Stimulated activated CD8-positive, alpha-beta memory T cell treated with anti-CD3 and anti-CD28 coated beads, Interleukin-7, amount 100 ng/mL, for 48 hours (primary cell): Measurements from ENCODE around the gene CTIF.

Experiments used
- DNase-seq, 2 donors: peaks; one replicate each; pipeline ENCODE4 v3.0.0-alpha.2; 2020; ENCODE audit warnings: low read depth in 1 of 2; ENCODE audit errors: extremely low read depth in 1 of 2

The CTIF gene

DNA sequence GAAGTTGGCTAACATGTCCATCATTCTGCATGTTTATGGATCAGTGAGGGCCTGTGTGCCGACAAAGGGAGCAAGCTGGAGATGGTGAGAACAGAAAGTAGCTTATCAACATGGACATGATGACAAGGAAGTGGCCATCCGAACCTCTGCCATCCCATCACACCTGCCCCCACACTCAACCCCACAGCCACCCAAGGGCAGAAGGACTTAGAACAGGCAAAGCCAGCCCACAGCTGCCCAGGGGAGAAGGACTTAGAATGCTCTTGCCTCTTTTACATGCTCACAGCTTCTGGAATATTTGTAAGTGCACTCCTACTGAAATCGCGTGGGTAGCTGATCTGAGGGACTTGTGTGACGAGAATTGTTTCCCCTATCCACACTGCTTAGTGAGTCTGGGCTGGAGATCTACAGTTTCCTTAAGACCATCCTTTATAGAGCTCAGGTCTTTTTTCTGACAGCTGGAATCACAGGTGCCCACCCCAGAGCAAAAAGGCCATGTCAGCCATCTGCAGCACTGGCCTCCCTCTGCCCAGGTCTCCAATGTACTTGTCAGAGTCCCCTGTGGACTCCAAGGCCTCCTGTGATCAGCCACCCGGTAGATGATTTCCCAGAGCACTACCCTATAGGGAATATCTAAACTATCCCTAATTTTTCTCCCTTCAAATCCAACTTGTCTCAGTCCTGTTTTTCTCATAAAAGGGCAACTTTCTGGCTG, 257.8 kb downstream of the CTIF start:
- DNase-seq, result no peak

DNA sequence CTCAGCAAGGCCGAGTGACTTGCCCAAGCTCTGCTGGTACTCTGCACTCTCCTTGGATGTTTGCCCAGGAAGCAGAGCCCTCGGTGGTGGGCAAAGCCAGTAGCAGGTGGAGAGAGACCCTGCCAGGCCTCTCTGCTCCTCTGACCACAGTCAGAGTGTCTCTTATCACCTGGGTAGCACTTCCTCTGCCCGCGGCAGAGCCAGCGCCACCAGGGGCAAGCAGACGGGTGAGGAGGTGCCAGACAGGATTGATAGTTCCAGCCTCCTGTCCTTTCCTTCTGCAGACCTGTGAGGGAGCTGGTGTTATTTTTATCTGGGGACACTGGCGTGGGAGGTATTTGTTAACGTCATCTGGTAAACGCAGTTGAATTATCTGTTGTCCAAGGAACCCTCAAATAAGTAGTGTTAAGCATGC, 259.0 kb downstream of the CTIF start:
- DNase-seq, result no peak

DNA sequence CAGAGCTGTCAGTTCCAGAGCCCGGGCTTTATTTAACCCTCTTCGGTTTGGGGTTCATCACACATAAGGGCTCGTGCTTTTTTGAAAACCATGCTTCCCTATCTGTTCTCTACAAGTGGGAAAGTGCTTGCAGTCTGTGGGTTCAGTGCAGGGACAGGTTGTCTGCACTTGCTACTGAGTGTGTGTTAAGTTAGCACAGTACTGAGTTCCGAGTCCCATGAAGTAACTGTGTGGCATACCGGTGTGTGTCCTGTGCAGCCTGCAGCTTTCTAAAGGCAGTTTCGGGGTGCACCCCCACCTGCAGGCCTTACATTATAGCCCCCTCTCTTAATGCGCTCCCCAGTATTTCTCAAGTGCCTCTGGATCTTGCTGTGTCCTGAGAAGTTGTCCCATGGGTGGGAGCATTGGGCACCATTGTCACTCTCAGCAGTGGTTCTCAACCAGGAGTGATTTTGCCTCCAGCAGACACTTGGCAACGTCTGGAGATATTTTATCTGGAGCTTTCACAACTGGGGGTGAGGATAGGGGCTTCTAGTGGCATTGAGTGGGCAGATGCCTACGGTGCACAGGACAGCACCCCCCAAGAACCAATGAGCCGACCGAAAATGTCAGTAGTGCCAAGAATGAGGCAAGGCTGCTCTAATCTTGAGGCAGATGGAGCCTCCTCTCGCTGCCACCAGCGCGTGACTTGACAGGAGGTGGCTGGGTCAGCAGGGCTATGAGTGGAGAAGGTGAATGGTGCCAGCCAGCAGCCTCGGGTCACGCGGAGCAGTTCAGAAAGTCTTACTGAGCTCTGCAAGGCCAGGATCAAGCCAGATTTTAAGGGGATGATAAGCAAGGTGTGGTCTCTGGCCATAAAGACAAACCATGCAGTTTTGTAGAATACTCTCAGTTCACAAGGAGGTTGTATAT, 259.8 kb downstream of the CTIF start:
- DNase-seq, result no peak

DNA sequence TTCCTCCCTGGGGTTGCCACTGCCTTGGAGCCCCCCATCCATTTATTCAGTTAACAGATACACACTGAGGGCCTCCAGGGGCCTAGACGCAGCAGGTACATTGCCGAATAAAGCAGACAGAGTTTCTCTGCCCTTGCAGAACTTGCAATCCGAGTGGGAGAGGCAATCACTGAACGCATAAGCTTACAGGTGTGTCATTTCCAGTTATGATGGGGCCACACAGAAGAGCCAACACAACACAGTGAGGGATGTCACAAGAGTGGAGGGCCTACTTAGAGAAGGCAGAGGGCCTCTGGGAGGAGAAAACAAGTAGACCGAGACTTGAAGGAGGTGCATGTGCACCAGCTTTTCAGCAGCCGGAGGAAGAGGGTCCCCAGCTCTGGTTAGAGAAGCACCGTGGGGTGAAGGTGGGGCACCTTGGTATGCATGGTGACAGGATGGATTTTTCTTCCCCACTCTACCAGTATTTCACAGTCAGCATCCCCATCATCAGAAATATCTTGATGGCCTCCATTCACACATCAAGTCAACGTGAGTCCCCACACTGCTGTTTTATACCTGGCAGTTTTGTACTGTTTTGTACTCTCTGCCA, 261.0 kb downstream of the CTIF start:
- no peak for DNase-seq

DNA sequence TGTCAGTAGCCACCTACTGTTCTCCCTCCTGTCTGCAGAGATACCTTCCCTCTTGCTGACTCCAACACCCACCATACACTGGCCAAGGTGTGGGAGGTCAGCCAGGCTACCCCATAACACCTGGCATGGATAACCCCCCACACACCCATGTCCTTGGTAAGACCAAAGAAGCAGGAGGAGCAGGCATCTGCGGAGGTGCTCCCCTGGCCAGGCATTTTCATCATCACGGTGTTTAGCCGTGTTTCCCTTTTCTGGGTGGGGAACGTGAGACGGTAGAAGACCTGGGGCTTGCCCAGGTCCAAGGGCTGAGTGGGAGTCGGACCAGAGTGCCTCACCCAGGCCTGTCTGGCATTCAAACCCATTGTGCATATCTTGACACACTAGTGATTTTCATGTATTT, 261.6 kb downstream of the CTIF start:
- no peak for DNase-seq

DNA sequence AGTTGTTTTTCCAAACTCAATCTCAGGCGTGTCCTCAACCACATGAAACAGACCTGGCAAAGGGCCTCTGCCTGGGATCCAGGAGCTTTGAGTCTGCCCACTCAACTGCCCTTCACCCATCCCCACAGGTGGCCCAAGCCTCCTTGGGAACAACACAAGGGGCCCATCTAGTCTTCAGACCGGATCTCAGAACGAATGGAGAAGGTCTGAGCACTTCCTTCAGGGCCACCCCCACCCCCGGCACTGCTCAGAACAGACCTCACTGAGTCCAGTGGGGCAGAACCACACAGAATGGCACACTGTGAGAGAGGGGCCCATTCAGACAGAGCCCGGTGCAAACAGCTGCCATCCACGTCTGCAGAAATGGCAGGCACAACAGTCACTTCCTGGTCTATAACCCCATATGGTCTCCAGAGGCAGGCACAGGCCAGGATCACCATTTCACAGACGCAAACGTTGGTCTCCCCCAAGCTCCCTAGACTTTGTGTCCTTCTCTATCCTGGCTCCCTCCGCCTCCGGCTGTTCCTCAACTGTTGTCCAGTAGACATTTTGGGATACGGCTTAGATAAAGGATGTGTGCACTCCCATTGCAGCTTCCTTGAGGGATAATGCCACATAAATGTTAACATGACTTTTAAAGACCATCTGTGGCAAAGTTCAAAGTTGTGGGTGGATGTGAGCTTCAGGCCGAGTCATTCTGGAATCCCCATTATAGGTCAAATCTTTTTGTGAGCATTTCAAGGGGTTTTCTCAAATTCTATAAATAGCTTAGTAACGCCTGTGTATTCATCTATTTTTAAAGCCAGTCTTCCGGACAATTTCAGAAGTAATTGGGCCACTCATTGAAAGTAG, 262.3 kb downstream of the CTIF start:
- DNase-seq, result no peak

DNA sequence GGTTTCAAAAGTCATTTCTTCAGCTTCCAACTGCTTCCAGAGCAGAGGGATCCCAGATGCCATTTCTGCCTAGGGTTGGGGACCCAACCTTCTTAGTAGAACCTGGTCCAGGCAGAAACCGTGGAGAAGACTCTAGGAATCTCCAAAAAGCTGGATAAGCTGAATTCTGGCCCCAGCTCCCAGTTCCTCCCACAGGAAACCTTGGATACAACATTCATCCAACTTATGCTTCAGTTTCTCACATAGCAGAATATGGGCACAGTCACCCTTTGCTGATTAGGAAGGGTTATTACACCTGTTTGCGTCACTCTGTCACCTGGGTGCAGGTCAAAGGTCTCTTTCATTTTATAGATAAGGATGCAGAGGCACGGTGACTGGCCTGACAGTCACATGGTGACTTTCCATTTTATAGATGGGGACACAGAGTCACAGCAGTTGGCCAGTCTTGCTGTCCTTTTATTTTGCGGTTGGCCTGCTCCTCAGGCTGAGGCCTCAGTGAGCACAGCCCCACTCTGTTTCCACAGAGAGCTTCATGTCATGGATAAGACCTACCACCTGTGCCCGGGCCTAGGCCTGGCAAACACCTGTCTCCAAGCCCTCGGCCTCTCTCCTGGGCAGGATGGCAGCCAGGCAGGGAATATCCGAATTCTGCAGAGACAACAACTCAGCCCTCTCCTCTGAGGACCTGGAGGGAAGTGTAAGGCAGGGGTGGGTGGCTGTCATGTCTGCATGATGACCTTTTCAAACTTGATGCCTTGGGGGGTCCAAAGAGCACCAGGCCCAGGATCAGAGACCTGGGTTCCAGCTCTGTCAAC, 263.1 kb downstream of the CTIF start:
- DNase-seq, result no peak

DNA sequence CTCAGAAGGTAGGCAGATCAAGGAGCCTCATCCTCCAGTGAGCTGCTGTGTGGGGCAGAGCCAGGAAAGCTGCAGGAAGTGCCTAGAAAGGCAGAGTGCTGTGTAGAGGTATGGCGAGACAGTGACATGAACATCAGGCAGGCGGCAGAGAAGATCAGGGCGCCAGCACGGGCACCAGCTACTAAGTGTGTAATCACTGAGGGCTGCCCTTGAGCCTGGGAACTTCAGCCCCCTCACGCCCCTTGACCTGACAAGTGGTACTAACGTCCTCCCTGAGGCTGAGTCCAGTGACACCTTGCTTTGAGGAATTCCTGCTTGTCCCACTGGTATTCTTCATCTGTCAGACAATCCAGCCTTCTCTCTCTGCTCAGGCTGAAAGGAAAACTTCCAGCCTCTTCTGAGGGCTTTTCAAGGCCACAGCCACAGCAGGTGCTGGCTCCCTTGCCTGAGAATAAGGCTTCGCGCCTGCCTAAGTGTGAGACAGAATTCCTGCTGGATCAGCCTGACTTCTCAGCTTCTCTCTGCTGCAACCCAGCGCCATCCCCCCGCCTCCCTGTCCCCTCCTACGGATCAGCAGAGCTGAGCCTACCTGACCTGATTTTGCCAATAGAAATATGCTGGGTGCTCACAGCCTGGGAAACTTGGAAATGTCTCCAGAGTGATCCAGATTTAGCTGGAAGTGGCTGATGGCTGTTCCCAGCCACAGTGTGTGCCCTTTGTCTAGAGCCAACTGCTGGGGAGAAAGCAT, 263.9 kb downstream of the CTIF start:
- no peak for DNase-seq

DNA sequence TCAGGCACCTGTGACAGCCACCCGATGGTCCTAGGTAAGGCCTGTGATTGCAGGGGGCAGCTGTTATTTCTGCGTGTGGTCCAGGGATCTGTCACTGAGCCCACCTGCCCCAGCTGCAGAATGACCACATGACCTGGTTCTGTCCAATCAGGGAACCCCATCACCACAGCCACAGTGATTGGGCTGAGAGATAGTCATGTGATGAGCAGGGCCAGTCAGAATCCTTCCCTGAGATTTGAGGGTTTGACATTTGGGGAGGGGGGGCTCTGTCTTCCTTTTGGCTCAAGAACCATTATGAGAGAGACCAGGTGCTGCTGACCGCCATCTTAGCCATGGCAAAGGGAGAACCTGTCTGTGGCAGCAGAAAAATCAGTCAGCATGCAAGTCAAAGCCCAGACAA, 264.7 kb downstream of the CTIF start:
- DNase-seq, result no peak

DNA sequence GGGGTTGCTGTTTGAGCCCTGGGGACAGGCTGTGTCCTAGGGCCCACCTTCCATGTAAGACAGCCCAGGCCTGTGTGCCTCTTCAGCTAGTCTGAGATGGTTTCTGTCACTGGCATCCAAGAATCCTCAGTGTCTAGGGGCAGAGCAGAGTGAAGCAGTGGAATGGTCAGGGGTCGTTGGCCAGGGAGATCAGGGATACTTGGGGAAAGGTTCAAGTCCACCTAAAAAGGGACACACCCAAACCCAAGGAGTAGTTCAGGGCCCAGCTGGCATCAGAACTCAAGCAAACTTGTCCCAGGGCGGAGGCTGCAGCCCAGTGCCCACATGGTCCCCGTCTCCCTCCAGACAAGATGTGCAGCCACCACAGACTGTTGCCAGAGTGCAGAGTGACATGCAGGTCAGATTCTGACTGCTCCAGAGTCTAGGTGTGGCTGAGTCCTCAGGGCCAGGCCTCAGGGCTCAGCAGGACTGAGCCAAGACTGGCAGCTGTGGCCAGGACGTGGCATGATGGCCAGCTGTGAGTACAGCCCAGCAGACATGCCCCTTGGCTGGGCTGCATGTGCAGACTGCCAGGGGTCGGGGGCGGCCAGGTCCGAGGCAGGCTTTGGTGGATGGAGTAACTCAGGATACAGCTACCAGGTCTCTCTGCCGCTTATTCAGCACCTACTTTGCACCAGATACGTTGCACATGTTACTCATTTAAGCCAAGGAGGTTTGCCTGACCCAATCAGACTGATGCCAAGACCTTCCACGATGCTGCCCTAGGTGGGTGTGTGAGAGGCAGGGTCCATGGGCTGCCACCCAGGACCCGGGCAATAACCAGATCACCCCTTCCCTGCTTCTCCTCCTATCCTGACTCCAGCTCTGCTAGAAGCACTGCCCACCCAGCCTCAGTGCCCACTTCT, 265.4 kb downstream of the CTIF start:
- DNase-seq, result no peak

DNA sequence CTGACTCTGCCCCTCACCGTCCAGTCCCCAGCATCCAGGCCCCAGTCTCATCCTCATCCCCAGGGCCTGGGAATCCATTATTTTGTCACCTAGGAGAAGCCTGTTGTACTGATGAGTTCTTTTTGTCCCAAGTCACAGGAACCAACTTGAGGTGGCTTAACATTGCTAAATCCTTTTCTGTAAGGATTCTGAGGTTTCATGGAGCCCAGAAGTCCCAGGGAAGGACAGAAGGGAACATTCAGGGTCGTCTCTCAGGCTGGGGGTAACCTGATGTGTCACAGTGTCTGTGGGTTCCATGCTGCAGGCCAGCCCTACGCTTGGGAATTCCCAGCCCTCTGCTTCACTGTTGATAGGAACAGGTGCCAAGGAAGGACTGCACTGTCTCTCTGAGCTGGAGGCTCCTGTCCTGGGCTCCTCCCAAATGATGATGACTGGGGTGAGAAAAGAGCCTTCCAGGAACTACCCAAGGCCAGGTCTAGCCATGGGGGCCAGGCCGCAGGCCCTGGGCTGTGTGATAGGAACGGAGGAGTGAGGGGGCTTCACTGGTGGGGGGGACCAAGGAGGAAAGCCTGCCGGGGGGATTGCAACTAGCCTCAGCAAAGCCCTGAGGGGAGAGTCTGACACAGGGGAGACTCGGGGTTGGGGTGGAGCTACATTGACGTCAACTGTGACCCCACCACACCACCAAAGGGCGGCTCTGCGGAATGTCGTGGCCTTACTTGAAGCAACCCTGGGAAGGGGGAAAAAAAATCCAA, 266.2 kb downstream of the CTIF start:
- DNase-seq, result no peak

DNA sequence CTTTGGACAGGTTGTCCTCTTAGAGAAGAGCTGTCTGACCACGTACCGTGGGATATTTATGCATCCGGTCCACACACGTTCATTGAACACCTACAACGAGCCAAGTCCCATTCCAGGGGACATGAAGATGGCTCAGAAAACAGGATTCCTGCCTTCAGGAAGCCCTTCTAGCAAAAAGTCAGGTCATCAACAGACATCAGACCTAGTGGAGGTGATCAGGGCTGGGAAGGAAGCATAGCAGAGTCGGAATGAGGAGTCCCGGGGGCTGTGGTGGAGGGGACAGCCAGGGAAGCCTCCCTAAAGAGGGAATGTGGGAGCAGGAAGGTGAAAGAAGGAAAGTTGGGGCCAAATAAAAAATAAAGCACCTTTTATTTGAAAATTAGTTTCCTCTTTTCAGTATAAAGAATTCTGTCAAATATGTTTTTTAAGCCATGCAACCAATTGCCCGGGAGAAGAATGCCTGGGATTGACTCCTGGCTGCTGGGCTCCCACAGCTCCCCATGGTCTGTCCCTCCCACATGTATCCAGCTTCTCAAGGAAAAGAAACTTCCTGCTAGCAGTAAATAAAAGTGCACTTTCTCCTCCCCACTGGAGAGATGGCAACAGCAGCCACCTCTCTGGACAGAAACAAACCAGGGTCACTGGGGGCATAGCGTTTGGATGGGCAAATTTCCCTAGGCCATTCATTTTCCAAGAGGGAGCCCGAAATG, 267.1 kb downstream of the CTIF start:
- no peak for DNase-seq

DNA sequence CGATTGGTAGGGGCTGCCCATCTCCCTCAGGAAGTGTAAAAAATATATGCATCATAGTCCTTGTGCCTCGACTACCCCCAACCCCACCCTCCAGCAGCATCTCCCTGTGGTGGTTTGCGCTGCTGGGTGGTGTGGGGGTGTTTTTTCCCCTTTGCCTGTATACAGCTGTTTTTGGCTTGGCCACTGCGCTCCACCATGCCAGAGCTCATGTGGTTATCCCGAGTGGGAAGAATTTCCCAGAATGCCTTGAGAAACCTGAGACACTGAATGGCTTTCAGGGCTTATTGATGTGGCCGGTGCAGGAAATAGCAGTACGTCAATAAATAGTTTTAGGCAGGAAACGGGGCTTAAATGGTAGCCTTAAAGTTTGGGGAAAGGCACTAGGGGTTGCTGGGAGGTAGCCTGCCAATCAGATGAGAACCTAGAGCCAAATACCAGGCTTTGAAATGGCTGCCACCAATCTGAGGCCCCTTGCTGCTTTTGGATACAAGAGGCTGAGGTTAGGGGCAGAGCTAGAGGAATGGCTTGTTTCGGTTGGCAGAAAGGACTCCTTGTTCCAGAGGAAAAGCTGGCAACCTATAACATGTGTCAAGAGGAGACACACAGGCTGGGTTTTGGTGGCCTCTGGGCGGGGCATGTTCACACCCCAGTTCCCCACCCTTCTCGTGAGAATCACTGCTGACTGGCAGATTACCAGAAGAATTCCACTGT, 267.9 kb downstream of the CTIF start:
- DNase-seq, result no peak

DNA sequence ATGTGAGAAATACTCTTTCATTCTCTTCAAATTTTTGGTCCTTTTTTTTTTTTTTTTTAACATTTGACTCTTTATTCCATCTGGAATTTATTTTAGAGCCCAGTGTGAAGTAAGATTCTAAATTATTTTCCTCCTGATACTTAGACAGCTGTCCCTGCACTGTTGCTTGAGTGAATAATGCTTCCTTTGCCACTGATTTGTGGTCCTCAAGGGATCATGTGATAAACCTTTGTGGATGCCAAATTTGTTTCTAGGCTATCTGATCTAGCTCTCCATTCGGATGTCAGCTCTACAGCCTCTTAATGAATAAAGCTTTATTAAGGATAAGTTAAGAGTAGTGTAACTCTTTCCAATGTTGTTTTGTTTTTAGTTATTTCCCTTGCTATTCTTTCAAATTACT, 269.6 kb downstream of the CTIF start:
- no peak for DNase-seq

DNA sequence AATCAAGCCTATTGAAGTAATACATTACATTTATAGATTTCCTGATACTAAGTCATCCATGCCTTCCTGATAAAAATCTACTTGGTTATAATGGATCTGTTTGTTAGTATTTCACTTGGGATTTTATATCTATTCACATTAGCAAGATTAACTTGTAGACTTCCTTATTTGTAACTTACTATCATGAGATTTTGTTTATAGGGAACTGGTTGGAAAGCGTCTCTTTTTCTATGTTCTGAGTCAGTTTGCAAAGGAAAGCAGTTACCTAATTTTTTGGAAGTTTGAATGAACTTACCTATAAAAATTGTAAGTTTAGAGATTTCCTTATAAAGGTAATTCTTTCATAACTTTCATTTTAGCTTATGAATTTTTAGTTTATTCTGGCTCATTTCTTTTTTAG, 270.5 kb downstream of the CTIF start:
- no peak for DNase-seq

DNA sequence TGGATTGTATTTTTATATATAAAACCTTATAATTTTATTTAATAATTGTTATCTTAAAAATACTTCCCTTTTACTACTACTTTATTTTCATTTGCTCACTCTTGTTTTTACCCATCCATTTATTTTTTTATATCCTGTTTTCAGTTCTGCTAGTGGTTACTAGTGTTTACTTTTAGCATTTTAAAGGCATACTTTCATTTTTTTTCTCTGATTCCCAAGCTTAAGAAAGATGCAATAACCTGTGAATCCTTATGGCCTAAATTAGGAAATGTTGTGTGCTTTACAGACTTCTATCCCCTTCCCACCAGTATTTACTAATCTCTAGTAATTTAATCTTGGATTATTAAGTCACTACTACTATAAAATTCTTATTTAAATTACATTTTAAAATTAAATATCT, 272.0 kb downstream of the CTIF start:
- DNase-seq, result no peak
